GM12878 (cell line): ENCODE measurements around the gene ODAD2. TPM values are rescaled to one million over a fixed set of nuclear protein-coding genes. Genes with fewer than 3 reads are reported as not detected.

ENCODE experiments used
- ATAC-seq: fragments of 200-7000 bp; cut with Tn5 transposase; 3 replicates; pipeline ENCODE4 v1.9.1; 2020; ENCODE audit warnings: mild to moderate bottlenecking, moderate library complexity
- BruUV-seq: library from RNA; stranded (reverse); fragments of 400-500 nt; replicated peaks from 2 replicates; lab custom pipeline; 2021; lab: Mats Ljungman, UMichigan
- CTCF ChIA-PET: fragments of 300-600 bp; sonication (Branson Sonifier 250); formaldehyde crosslinking; extraction: SDS; loops from one replicate; lab custom pipeline; 2021; ENCODE audit warnings: inconsistent platforms; lab: Yijun Ruan, JAX
- POLR2A ChIA-PET: fragments of 350-600 bp; formaldehyde crosslinking; extraction: SDS; loops from one replicate; lab custom pipeline; 2021; ENCODE audit warnings: inconsistent platforms; lab: Charles Lee
- RAD21 ChIA-PET: fragments of 300-600 bp; sonication (Branson Sonifier 250); formaldehyde crosslinking; loops from one replicate; lab custom pipeline; 2023; ENCODE audit warnings: antibody characterized with exemption; ENCODE audit not compliant: unreplicated experiment; lab: Charles Lee
- SMC1A ChIA-PET: fragments of 300-600 bp; sonication (Branson Sonifier 250); formaldehyde crosslinking; loops from one replicate; lab custom pipeline; 2023; ENCODE audit not compliant: unreplicated experiment, uncharacterized antibody; lab: Charles Lee
- DNase-seq: peaks from one replicate; pipeline ENCODE4 v3.0.0-alpha.2; 2011; ENCODE audit warnings: low read depth, low spot score
- FAIRE-seq: peaks from 3 replicates; lab custom pipeline; 2011; peaks lifted over from hg19 to GRCh38; lab: Jason Lieb, UNC
- H2AFZ ChIP-seq: 2 replicates; pipeline ENCODE4 v1.6.0; 2011; ENCODE audit warnings: low read depth, low read length, control low read depth; ENCODE audit not compliant: control insufficient read depth
- H3K27ac ChIP-seq: 2 replicates; pipeline ENCODE4 v1.5.1; 2011; ENCODE audit warnings: control low read depth; ENCODE audit not compliant: control insufficient read depth, insufficient read depth
- H3K27me3 ChIP-seq, 2 experiments: replicated peaks in 1 of 2; 2 replicates each; pipeline versions ENCODE4 v1.6.0 to v1.6.1; 2011; ENCODE audit warnings: low read length in 1 of 2; ENCODE audit not compliant: control insufficient read depth in 2 of 2, insufficient read depth in 2 of 2
- H3K36me3 ChIP-seq, 2 experiments: 2 replicates each; pipeline ENCODE4 v1.5.1; 2011; ENCODE audit warnings: low read length in 1 of 2; ENCODE audit not compliant: control insufficient read depth in 2 of 2, insufficient read depth in 2 of 2
- H3K4me1 ChIP-seq: 2 replicates; pipeline ENCODE4 v1.6.1; 2011; ENCODE audit warnings: mild to moderate bottlenecking, low read length, moderate library complexity, mixed read lengths; ENCODE audit not compliant: control insufficient read depth, insufficient read depth
- H3K4me2 ChIP-seq: 2 replicates; pipeline ENCODE4 v1.6.0; 2011; ENCODE audit warnings: control low read depth; ENCODE audit not compliant: control insufficient read depth, insufficient read depth
- H3K4me3 ChIP-seq: fragments of 200-600 bp; sonication (generic); 2 replicates; pipeline ENCODE4 v1.5.1; 2016
- H3K79me2 ChIP-seq: 2 replicates; pipeline ENCODE4 v1.6.0; 2011; ENCODE audit warnings: low read length; ENCODE audit not compliant: control insufficient read depth, insufficient read depth
- H3K9ac ChIP-seq: 2 replicates; pipeline ENCODE4 v1.8.0; 2011; ENCODE audit warnings: low read length, control low read depth, mixed read lengths; ENCODE audit not compliant: control insufficient read depth, insufficient read depth
- H3K9me3 ChIP-seq: replicated peaks from 3 replicates; pipeline ENCODE4 v1.5.1; 2011; ENCODE audit warnings: mild to moderate bottlenecking, low read length; ENCODE audit not compliant: control insufficient read depth, insufficient read depth
- H4K20me1 ChIP-seq: 2 replicates; pipeline ENCODE4 v1.6.0; 2011; ENCODE audit not compliant: control insufficient read depth, insufficient read depth
- BACH1 ChIP-seq: fragments of 450-650 bp; IDR thresholded peaks from 2 replicates; pipeline ENCODE4 v1.6.1; 2017; ENCODE audit warnings: mild to moderate bottlenecking, borderline replicate concordance
- CHD4 ChIP-seq: fragments of 200-600 bp; sonication (generic); IDR thresholded peaks from 2 replicates; pipeline ENCODE4 v1.6.1; 2016; ENCODE audit warnings: mild to moderate bottlenecking
- FOS ChIP-seq: IDR thresholded peaks from 3 replicates; pipeline ENCODE4 v1.6.1; 2011; ENCODE audit warnings: borderline replicate concordance; ENCODE audit not compliant: insufficient read length; ENCODE audit errors: extremely low read depth
- IKZF2 ChIP-seq, 2 experiments: fragments of 450-650 bp; IDR thresholded peaks; 2 replicates each; pipeline ENCODE4 v1.6.1; 2017; ENCODE audit warnings: mild to moderate bottlenecking in 2 of 2, moderate library complexity in 2 of 2
- JUNB ChIP-seq: IDR thresholded peaks from 2 replicates; pipeline ENCODE4 v1.6.1; 2016; ENCODE audit warnings: antibody characterized with exemption, mild to moderate bottlenecking
- LARP7 ChIP-seq: fragments of 450-650 bp; IDR thresholded peaks from 2 replicates; pipeline ENCODE4 v1.6.1; 2017; ENCODE audit warnings: mild to moderate bottlenecking
- SP1 ChIP-seq: IDR thresholded peaks from one replicate; pipeline ENCODE4 v1.6.1; 2011; ENCODE audit warnings: low read depth, low read length
- SPI1 ChIP-seq: IDR thresholded peaks from 2 replicates; pipeline ENCODE4 v1.6.1; 2011; ENCODE audit warnings: low read depth, mild to moderate bottlenecking, low read length, moderate library complexity, borderline replicate concordance; ENCODE audit not compliant: insufficient read depth
- TBL1XR1 ChIP-seq: IDR thresholded peaks from 2 replicates; pipeline ENCODE4 v1.6.1; 2012; ENCODE audit warnings: low read depth, low read length, improper control_type of control experiment
- TCF7 ChIP-seq: IDR thresholded peaks from 2 replicates; pipeline ENCODE4 v1.6.1; 2014; ENCODE audit warnings: antibody characterized with exemption, borderline replicate concordance
- ZNF207 ChIP-seq: fragments of 450-650 bp; IDR thresholded peaks from 2 replicates; pipeline ENCODE4 v1.6.1; 2014; ENCODE audit warnings: antibody characterized with exemption, mild to moderate bottlenecking, borderline replicate concordance
- WGBS: methylation state at CpG from one replicate; pipeline ENCODE4 v1.1.6; 2016; ENCODE audit warnings: low lambda C conversion rate; ENCODE audit not compliant: insufficient replicate concordance, insufficient coverage; ENCODE audit errors: missing lambda C conversion rate; 5-methylcytosine and 5-hydroxymethylcytosine counted together
- in situ Hi-C: fragments of 300-500 bp; cut with MboI; formaldehyde crosslinking; loops from 9 replicates; pipeline ENCODE4 v1.14.3; 2018; ENCODE audit warnings: mixed read lengths
- intact Hi-C: fragments of 100-400 bp; cut with micrococcal nuclease; formaldehyde crosslinking; loops from one replicate; pipeline ENCODE4 v1.14.2; 2022; ENCODE audit not compliant: unreplicated experiment
- polyA plus RNA-seq, 11 experiments: library from polyadenylated mRNA; depleted of rRNA in 4 of 11; unstranded in 6 of 11; stranded (reverse) in 5 of 11; fragments of >200 nt; fragmentation: Nextera tagmentation in 4 of 11; fragmentation: Illumina TruSeq in 1 of 11; extraction: Ambion mirVana in 4 of 11; extraction: Trizol in 1 of 11; gene quantifications; 1 replicate in 1 of 11; 2 replicates in 10 of 11; pipeline versions ENCODE4 v1.2.1 to v1.2.3, GENCODE V29; 2011 to 2016; ENCODE audit warnings: inconsistent platforms in 2 of 11, missing spikeins in 2 of 11, low read depth in 1 of 11
- total RNA-seq, 4 experiments: library from RNA; depleted of rRNA in 3 of 4; stranded (reverse); fragments of >200 nt in 3 of 4; fragmentation: Illumina TruSeq in 1 of 4; extraction: Trizol in 1 of 4; gene quantifications; 2 replicates each; pipeline versions ENCODE4 v1.2.1 to v1.2.3, GENCODE V29; 2013 to 2021
- TF ChIP-seq, protein P1 (sequence below): IDR thresholded peaks from 2 replicates; pipeline ENCODE4 v1.6.1; 2011; ENCODE audit warnings: low read depth, low read length, improper control_type of control experiment, borderline replicate concordance
- TF ChIP-seq, protein P2 (sequence below): fragments of 450-650 bp; IDR thresholded peaks from 2 replicates; pipeline ENCODE4 v1.6.1; 2016; ENCODE audit warnings: mild to moderate bottlenecking
- TF ChIP-seq, protein P3 (sequence below): fragments of 450-650 bp; IDR thresholded peaks from 2 replicates; pipeline ENCODE4 v1.6.1; 2018; ENCODE audit warnings: borderline replicate concordance, mild to moderate bottlenecking; ENCODE audit not compliant: partially characterized antibody
- TF ChIP-seq, protein P4 (sequence below): fragments of 450-650 bp; IDR thresholded peaks from 2 replicates; pipeline ENCODE4 v1.6.1; 2017; ENCODE audit warnings: mild to moderate bottlenecking, low read depth, inconsistent platforms; ENCODE audit not compliant: poor library complexity, severe bottlenecking
- TF ChIP-seq, protein P5 (sequence below): fragments of 450-650 bp; IDR thresholded peaks from 2 replicates; pipeline ENCODE4 v1.6.1; 2016; ENCODE audit warnings: mild to moderate bottlenecking

The ODAD2 gene
- total and polyA plus RNA-seq, 10 of the 15 experiments (the other 5 are each of a cell fraction or from before 2014, with no cell fraction given), result not detected

DNA sequence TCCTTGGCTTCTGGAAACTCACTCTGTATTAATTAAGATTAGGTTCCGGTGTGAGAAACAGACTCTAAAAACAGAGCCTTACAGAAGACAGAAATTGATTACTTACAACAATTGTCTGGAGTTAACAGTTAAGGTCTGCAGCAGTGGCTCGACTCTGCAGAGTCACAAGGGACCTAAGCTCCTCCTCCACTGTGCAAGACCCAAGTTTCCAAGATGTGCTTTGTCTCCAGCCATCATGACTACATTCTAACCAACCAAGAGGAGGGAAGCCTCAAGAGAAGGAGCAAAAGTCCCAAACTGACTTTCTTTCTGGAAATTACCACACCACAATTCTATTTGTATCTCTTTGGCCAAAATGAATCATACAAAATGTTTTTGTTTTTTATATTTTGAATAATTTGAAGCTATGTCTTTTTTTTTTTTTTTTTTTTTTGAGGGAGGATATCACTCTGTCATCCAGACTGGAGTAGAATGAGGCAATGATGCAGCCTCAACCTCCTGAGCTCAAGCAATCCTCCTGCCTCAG, 14.2 kb upstream of the ODAD2 start:
- Histone ChIP-seq H3K27ac (no peak overlapping the region), H3K27me3 (no peaks in the 10 kb centered on the region), H3K4me3 (no peak overlapping the region), H3K4me1 (no peaks in the 10 kb centered on the region), H3K9me3 (no peaks in the 10 kb centered on the region), H2AFZ (no peak overlapping the region), H3K4me2 (no peak overlapping the region), H3K36me3 (no peaks in the 10 kb centered on the region), H4K20me1 (no peaks in the 10 kb centered on the region), H3K9ac (no peak overlapping the region), H3K79me2 (no peaks in the 10 kb centered on the region)
- SMC1A ChIA-PET, result no interaction called here
- CTCF ChIA-PET, result no interaction called here
- FAIRE-seq, result no peak
- in situ Hi-C loops, result no loop called here
- POLR2A ChIA-PET, result no interaction called here
- ATAC-seq, result no peak
- WGBS, result 35% methylated on average over 2 of the region's 2 CpGs
- DNase-seq, result no peak
- RAD21 ChIA-PET, result no interaction called here
- no TSS peak for BruUV-seq
- intact Hi-C loops, result no loop called here
- TF ChIP-seq, protein P1, sequence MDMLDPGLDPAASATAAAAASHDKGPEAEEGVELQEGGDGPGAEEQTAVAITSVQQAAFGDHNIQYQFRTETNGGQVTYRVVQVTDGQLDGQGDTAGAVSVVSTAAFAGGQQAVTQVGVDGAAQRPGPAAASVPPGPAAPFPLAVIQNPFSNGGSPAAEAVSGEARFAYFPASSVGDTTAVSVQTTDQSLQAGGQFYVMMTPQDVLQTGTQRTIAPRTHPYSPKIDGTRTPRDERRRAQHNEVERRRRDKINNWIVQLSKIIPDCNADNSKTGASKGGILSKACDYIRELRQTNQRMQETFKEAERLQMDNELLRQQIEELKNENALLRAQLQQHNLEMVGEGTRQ, result no peak
- TF ChIP-seq LARP7 (no peak), TBL1XR1 (no peak), ZNF207 (no peak), JUNB (no peak), SPI1 (no peak), IKZF2 (IDR thresholded peaks at IDR 0.05) (no peak), SP1 (no peak), CHD4 (no peak), TCF7 (no peak), FOS (no peak), BACH1 (no peak)
- TF ChIP-seq, protein P2, sequence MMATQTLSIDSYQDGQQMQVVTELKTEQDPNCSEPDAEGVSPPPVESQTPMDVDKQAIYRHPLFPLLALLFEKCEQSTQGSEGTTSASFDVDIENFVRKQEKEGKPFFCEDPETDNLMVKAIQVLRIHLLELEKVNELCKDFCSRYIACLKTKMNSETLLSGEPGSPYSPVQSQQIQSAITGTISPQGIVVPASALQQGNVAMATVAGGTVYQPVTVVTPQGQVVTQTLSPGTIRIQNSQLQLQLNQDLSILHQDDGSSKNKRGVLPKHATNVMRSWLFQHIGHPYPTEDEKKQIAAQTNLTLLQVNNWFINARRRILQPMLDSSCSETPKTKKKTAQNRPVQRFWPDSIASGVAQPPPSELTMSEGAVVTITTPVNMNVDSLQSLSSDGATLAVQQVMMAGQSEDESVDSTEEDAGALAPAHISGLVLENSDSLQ, result no peak
- TF ChIP-seq, protein P3, sequence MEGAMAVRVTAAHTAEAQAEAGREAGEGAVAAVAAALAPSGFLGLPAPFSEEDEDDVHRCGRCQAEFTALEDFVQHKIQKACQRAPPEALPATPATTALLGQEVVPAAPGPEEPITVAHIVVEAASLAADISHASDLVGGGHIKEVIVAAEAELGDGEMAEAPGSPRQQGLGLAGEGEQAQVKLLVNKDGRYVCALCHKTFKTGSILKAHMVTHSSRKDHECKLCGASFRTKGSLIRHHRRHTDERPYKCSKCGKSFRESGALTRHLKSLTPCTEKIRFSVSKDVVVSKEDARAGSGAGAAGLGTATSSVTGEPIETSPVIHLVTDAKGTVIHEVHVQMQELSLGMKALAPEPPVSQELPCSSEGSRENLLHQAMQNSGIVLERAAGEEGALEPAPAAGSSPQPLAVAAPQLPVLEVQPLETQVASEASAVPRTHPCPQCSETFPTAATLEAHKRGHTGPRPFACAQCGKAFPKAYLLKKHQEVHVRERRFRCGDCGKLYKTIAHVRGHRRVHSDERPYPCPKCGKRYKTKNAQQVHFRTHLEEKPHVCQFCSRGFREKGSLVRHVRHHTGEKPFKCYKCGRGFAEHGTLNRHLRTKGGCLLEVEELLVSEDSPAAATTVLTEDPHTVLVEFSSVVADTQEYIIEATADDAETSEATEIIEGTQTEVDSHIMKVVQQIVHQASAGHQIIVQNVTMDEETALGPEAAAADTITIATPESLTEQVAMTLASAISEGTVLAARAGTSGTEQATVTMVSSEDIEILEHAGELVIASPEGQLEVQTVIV, result no peak
- TF ChIP-seq, protein P4, sequence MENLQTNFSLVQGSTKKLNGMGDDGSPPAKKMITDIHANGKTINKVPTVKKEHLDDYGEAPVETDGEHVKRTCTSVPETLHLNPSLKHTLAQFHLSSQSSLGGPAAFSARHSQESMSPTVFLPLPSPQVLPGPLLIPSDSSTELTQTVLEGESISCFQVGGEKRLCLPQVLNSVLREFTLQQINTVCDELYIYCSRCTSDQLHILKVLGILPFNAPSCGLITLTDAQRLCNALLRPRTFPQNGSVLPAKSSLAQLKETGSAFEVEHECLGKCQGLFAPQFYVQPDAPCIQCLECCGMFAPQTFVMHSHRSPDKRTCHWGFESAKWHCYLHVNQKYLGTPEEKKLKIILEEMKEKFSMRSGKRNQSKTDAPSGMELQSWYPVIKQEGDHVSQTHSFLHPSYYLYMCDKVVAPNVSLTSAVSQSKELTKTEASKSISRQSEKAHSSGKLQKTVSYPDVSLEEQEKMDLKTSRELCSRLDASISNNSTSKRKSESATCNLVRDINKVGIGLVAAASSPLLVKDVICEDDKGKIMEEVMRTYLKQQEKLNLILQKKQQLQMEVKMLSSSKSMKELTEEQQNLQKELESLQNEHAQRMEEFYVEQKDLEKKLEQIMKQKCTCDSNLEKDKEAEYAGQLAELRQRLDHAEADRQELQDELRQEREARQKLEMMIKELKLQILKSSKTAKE, result no peak
- TF ChIP-seq, protein P5, sequence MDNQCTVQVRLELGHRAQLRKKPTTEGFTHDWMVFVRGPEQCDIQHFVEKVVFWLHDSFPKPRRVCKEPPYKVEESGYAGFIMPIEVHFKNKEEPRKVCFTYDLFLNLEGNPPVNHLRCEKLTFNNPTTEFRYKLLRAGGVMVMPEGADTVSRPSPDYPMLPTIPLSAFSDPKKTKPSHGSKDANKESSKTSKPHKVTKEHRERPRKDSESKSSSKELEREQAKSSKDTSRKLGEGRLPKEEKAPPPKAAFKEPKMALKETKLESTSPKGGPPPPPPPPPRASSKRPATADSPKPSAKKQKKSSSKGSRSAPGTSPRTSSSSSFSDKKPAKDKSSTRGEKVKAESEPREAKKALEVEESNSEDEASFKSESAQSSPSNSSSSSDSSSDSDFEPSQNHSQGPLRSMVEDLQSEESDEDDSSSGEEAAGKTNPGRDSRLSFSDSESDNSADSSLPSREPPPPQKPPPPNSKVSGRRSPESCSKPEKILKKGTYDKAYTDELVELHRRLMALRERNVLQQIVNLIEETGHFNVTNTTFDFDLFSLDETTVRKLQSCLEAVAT, result no peak
